ENCODE measurements around the gene COBL.

Gene COBL

DNA sequence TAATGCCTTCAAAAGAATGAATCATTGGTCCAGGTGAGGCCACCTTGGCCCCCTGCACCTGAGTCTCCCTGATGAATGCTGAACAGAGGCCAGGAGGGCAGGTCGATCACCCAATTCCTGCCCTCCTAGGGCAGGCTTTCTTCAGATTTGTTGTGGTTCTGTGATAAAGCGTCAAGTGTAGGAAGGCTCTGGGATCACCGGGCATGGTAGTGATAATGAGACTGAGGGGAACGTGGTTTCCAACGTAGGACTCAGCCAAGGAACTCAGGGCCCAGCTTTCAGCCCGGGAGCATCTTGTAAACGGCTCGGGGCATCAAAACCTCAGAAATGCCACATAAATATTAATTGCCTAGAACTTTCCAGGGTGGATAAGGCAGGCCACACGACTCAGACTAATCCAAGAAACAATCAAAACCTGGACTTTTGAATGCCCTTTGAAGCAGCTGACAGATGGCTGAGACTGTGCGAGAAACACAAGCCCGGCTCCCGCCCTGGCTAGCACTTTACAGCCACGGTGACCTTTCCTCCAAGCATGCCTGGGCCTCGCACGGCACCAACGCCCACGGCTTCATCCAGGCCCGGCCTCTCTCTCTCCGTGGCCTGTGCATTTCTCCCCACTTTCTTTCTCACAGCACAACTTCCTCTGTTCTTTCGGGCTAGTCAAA is 294.6 kb downstream of the COBL start:
- Mint-ChIP-seq H3K27ac (no peak overlapping the region), H3K9me3 (no peaks in the 10 kb centered on the region), H3K4me3 (no peak overlapping the region), H3K4me1 (no peaks in the 10 kb centered on the region), H3K27me3 (ENCODE audit: low read depth, poor library complexity) (no peaks in the 10 kb centered on the region), H3K36me3 (ENCODE audit: low read depth) (no peaks in the 10 kb centered on the region)
- DNase-seq, result no peak
- TF ChIP-seq, protein P1, sequence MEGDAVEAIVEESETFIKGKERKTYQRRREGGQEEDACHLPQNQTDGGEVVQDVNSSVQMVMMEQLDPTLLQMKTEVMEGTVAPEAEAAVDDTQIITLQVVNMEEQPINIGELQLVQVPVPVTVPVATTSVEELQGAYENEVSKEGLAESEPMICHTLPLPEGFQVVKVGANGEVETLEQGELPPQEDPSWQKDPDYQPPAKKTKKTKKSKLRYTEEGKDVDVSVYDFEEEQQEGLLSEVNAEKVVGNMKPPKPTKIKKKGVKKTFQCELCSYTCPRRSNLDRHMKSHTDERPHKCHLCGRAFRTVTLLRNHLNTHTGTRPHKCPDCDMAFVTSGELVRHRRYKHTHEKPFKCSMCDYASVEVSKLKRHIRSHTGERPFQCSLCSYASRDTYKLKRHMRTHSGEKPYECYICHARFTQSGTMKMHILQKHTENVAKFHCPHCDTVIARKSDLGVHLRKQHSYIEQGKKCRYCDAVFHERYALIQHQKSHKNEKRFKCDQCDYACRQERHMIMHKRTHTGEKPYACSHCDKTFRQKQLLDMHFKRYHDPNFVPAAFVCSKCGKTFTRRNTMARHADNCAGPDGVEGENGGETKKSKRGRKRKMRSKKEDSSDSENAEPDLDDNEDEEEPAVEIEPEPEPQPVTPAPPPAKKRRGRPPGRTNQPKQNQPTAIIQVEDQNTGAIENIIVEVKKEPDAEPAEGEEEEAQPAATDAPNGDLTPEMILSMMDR (IDR thresholded peaks at IDR 0.05), result no peak

GRCh38 chr7:51020944-51021343 is 295.7 kb downstream of the COBL start:
- DNase-seq, result no peak
- TF ChIP-seq, protein P1 (IDR thresholded peaks at IDR 0.05), result no peak
- H3K4me1 Mint-ChIP-seq, result no peaks in the 10 kb centered on the region
- no peaks in the 10 kb centered on the region for H3K36me3 Mint-ChIP-seq (ENCODE audit: low read depth)
- no peak overlapping the region for H3K4me3 Mint-ChIP-seq
- H3K27ac Mint-ChIP-seq, result no peak overlapping the region
- no peaks in the 10 kb centered on the region for H3K9me3 Mint-ChIP-seq
- peaks cover 5% of the 10 kb centered on the region for H3K27me3 Mint-ChIP-seq (ENCODE audit: low read depth, poor library complexity)

GRCh38 chr7:51019891-51020870 is 296.4 kb downstream of the COBL start:
- no peak for DNase-seq
- no peaks in the 10 kb centered on the region for H3K4me1 Mint-ChIP-seq
- TF ChIP-seq, protein P1 (IDR thresholded peaks at IDR 0.05), result no peak
- H3K36me3 Mint-ChIP-seq (ENCODE audit: low read depth), result no peaks in the 10 kb centered on the region
- no peak overlapping the region for H3K4me3 Mint-ChIP-seq
- no peaks in the 10 kb centered on the region for H3K9me3 Mint-ChIP-seq
- H3K27ac Mint-ChIP-seq, result no peak overlapping the region
- peaks cover 8% of the 10 kb centered on the region for H3K27me3 Mint-ChIP-seq (ENCODE audit: low read depth, poor library complexity)

GRCh38 chr7:51019191-51019844 is 297.3 kb downstream of the COBL start:
- TF ChIP-seq, protein P1 (IDR thresholded peaks at IDR 0.05), result no peak
- Mint-ChIP-seq H3K27me3 (ENCODE audit: low read depth, poor library complexity) (peaks cover 8% of the 10 kb centered on the region), H3K4me3 (no peak overlapping the region), H3K4me1 (no peaks in the 10 kb centered on the region), H3K27ac (no peak overlapping the region), H3K9me3 (no peaks in the 10 kb centered on the region), H3K36me3 (ENCODE audit: low read depth) (no peaks in the 10 kb centered on the region)
- no peak for DNase-seq

DNA sequence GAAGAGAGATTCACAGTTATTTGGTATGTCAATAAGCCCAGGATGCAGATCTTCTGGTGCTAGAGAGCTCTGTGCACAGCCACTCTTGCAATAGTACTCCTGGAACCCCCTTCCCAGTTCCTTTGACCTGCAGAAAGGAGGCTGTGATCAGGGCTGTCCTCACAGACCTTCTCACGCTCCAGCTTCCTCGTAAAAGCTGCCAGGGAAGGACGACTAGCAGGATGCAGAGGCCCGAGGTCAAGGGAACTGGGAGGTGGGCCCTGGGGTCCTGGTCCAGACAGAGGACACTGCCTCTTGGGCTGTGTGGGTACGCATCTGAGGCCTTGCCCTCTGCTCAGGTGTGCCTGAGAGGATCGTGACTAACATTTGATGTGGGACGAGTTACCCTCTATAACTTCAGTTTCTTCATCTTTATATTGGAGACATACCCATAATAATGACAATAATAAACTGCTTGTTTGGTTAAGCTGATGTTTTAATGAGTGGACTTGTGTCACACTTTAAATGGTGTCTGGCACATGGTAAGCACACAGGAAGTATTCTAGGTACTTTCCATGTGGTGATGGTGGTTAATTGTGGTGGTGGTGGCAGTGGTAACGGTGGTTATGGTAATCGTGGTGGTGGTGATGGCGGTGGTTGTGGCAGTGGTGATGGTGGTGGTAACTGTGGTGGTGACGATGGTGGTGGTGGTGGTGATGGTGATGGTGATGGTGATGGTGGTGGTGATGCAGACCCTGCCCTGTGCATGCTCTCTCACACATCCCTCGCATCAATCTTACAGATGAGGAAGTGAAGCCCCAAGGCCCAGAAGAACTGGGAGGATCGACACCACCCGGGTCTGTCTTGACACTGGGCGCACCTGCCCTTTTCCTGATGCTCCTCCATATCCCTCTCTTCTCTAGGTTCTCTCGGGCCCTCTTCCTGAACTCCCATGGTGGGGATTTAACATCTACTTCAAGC is 298.8 kb downstream of the COBL start:
- TF ChIP-seq, protein P1 (IDR thresholded peaks at IDR 0.05), result no peak
- no peaks in the 10 kb centered on the region for H3K36me3 Mint-ChIP-seq (ENCODE audit: low read depth)
- no peak overlapping the region for H3K4me3 Mint-ChIP-seq
- no peaks in the 10 kb centered on the region for H3K4me1 Mint-ChIP-seq
- DNase-seq, result no peak
- no peaks in the 10 kb centered on the region for H3K9me3 Mint-ChIP-seq
- peaks cover 8% of the 10 kb centered on the region for H3K27me3 Mint-ChIP-seq (ENCODE audit: low read depth, poor library complexity)
- no peak overlapping the region for H3K27ac Mint-ChIP-seq
